HS-5 (cell line): ENCODE data around the gene UCP3.

Experiments used
- DNase-seq: peaks from one replicate; pipeline ENCODE4 v3.0.0-alpha.2; 2012; ENCODE audit warnings: low read depth

UCP3 gene

GRCh38 chr11:74018331-74019005 lies 9.6 kb upstream of the UCP3 start:
- DNase-seq, result no peak

- no peak for DNase-seq
Observed at GRCh38 chr11:74017631-74018030, 8.7 kb upstream of the UCP3 start.

GRCh38 chr11:74015919-74016684 lies 7.2 kb upstream of the UCP3 start:
- DNase-seq, result no peak

GRCh38 chr11:74014880-74015279 lies 6.0 kb upstream of the UCP3 start:
- DNase-seq, result no peak

- no peak for DNase-seq
Observed at GRCh38 chr11:74013141-74013540, 4.3 kb upstream of the UCP3 start.

- DNase-seq, result no peak
Observed at GRCh38 chr11:74012074-74012809, 3.4 kb upstream of the UCP3 start.

- DNase-seq, result no peak
Observed at GRCh38 chr11:74011360-74012073, 2.6 kb upstream of the UCP3 start.

GRCh38 chr11:74010306-74011300 lies 1.7 kb upstream of the UCP3 start:
- no peak for DNase-seq

- no peak for DNase-seq
Observed at GRCh38 chr11:74009675-74010305, 905 bp upstream of the UCP3 start.

- DNase-seq, result no peak
Observed at GRCh38 chr11:74009230-74009547, 304 bp upstream of the UCP3 start.

- no peak for DNase-seq
Observed at GRCh38 chr11:74007691-74008372, 1.1 kb downstream of the UCP3 start.

- DNase-seq, result no peak
Observed at GRCh38 chr11:74006743-74007304, 2.1 kb downstream of the UCP3 start.

- no peak for DNase-seq
Observed at GRCh38 chr11:74005721-74006517, 3.0 kb downstream of the UCP3 start.

- DNase-seq, result no peak
Observed at GRCh38 chr11:74004759-74005615, 3.9 kb downstream of the UCP3 start.

- DNase-seq, result no peak
Observed at GRCh38 chr11:74004046-74004695, 4.7 kb downstream of the UCP3 start.

- no peak for DNase-seq
Observed at GRCh38 chr11:74002832-74003231, 6.1 kb downstream of the UCP3 start.

- DNase-seq, result no peak
Observed at GRCh38 chr11:74001822-74002286, 7.0 kb downstream of the UCP3 start.
